H54 (cell line): Measurements from ENCODE around the gene PAK4.
"Not testable (repeated sequence)": the region's sequence is repeated elsewhere in the genome, so short reads cannot be mapped to it uniquely, and the experiment has no call there.

Experiments used
- DNase-seq: peaks from one replicate; pipeline ENCODE4 v3.0.0; 2011; ENCODE audit warnings: low spot score, mixed read lengths; ENCODE audit not compliant: insufficient read length
- FAIRE-seq: peaks from 3 replicates; lab custom pipeline; 2011; peaks lifted over from hg19 to GRCh38; lab: Jason Lieb, UNC
- POLR2A ChIP-seq: IDR thresholded peaks from 2 replicates; pipeline ENCODE4 v1.6.1; 2011; ENCODE audit warnings: low read depth, mild to moderate bottlenecking, low read length

PAK4 gene

GRCh38 chr19:39090881-39091280, 34.7 kb upstream of the PAK4 start:
- DNase-seq (no peak), FAIRE-seq (no peak)
- no peak for TF ChIP-seq POLR2A

- FAIRE-seq, DNase-seq: not testable (repeated sequence)
These were observed 29.6 kb upstream of the PAK4 start for GRCh38 chr19:39095799-39096540.

- FAIRE-seq, result no peak
- no peak for DNase-seq
- no peak for TF ChIP-seq POLR2A
These were observed 28.3 kb upstream of the PAK4 start for GRCh38 chr19:39097299-39097698.

- TF ChIP-seq POLR2A, result no peak
- FAIRE-seq (no peak), DNase-seq (no peak)
These were observed 27.9 kb upstream of the PAK4 start for GRCh38 chr19:39097721-39098120.

- TF ChIP-seq POLR2A, result no peak
- no peak for FAIRE-seq
- DNase-seq, result no peak
These were observed 27.0 kb upstream of the PAK4 start for GRCh38 chr19:39098365-39099269.

GRCh38 chr19:39099341-39099740, 26.2 kb upstream of the PAK4 start:
- DNase-seq (no peak), FAIRE-seq (no peak)
- no peak for TF ChIP-seq POLR2A

GRCh38 chr19:39100500-39101166, 25.0 kb upstream of the PAK4 start:
- no peak for DNase-seq
- no peak for FAIRE-seq
- TF ChIP-seq POLR2A, result no peak

GRCh38 chr19:39103151-39103550, 22.4 kb upstream of the PAK4 start:
- FAIRE-seq, result no peak

GRCh38 chr19:39104186-39104596, 21.4 kb upstream of the PAK4 start:
- no peak for FAIRE-seq
- no peak for TF ChIP-seq POLR2A

More at GRCh38 chr19:39103151-39103550, 22.4 kb upstream of the PAK4 start:
- DNase-seq, result no peak
- no peak for TF ChIP-seq POLR2A

GRCh38 chr19:39106194-39106593, 19.4 kb upstream of the PAK4 start:
- no peak for TF ChIP-seq POLR2A
- FAIRE-seq (no peak), DNase-seq (no peak)

More at GRCh38 chr19:39104186-39104596, 21.4 kb upstream of the PAK4 start:
- DNase-seq, result no peak

- no peak for TF ChIP-seq POLR2A
- FAIRE-seq (no peak), DNase-seq (no peak)
These were observed 15.9 kb upstream of the PAK4 start for GRCh38 chr19:39109641-39110040.

- FAIRE-seq (no peak), DNase-seq (no peak)
- TF ChIP-seq POLR2A, result no peak
These were observed 15.2 kb upstream of the PAK4 start for GRCh38 chr19:39110263-39110967.

- TF ChIP-seq POLR2A, result no peak
- no peak for DNase-seq
- FAIRE-seq, result no peak
These were observed 13.9 kb upstream of the PAK4 start for GRCh38 chr19:39111593-39112199.
